ENCODE results near the gene THSD7B. TPM values are rescaled to one million over a fixed set of nuclear protein-coding genes. Genes with fewer than 3 reads are reported as not detected.

Gene THSD7B
- total RNA-seq, 1 donor from 2014 or later, result 0.14 TPM

DNA sequence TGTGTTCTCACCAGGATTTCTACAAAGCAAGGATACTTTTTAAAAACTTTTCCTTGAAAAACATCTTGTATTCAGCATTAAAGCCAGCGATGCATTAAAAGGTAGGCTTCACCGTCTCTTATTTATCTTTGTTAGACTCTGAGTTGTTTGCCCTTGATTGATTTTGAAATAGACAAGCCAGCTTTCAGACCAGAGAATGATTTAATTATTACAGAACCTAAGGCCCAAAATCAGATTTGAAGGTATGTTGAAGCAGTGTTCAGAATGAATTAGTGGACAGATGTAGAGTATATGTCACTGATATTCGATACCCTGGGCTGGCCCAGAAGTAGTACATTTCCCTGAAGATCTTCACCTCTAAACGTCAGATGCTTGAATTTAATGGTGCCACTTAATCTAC, 136.4 kb downstream of the THSD7B start:
- ATAC-seq (no peak), DNase-seq (no peak)
- no peak overlapping the region for H3K4me3 ChIP-seq
- no peaks in the 10 kb centered on the region for H3K4me1 ChIP-seq
- H3K27ac ChIP-seq, result no peak overlapping the region
- no peaks in the 10 kb centered on the region for H3K36me3 ChIP-seq
- no peaks in the 10 kb centered on the region for H3K9me3 ChIP-seq
- TF ChIP-seq, protein P1, sequence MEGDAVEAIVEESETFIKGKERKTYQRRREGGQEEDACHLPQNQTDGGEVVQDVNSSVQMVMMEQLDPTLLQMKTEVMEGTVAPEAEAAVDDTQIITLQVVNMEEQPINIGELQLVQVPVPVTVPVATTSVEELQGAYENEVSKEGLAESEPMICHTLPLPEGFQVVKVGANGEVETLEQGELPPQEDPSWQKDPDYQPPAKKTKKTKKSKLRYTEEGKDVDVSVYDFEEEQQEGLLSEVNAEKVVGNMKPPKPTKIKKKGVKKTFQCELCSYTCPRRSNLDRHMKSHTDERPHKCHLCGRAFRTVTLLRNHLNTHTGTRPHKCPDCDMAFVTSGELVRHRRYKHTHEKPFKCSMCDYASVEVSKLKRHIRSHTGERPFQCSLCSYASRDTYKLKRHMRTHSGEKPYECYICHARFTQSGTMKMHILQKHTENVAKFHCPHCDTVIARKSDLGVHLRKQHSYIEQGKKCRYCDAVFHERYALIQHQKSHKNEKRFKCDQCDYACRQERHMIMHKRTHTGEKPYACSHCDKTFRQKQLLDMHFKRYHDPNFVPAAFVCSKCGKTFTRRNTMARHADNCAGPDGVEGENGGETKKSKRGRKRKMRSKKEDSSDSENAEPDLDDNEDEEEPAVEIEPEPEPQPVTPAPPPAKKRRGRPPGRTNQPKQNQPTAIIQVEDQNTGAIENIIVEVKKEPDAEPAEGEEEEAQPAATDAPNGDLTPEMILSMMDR (IDR thresholded peaks at IDR 0.05), result no peak
- H3K27me3 ChIP-seq, result no peaks in the 10 kb centered on the region
- intact Hi-C loops (cut with DNase I), result no loop called here

DNA sequence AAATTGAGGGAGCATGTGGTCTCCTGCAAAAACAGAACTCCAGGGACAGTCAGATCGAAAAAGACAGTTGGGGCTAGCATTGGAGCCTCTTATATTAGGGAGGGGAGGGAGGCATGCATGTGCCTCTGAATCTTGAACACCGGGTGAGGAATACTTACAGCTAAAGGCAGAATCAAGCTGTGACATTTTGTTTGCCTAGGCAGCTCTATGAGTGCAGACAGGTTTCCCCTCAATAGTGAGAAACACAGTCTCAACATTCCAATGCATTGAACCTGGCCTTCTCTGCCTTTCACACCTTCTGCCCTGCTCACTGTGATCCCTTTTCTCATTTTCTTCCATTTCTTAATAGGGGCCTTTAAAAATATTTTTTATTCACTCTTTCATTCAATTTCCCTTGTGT, 140.4 kb downstream of the THSD7B start:
- ATAC-seq (no peak), DNase-seq (no peak)
- no peaks in the 10 kb centered on the region for H3K4me1 ChIP-seq

DNA sequence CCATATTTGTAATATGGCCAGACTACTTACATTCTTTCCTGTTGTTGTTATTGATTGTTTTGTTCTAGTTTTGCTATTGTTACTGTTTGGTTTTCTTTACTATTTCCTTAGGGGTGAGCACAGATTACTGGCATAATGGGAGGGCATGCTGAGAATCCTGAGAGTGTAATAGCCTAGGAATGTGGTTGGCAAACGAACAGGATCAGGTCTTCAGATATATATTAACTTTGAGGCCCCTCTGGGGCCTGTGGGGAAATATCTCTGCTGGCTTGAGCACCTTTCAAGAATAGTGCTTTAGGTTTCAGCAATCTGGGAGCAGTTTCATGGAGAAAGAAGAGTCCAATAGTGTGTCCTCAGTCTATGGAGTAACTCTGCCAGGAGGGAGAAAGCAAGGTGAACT, 144.4 kb downstream of the THSD7B start:
- no peak for DNase-seq
- TF ChIP-seq, protein P1 (IDR thresholded peaks at IDR 0.05), result no peak
- ATAC-seq, result no peak
- no peaks in the 10 kb centered on the region for H3K4me1 ChIP-seq
- H3K36me3 ChIP-seq, result no peaks in the 10 kb centered on the region
- intact Hi-C loops (cut with DNase I), result no loop called here
- H3K27ac ChIP-seq, result no peak overlapping the region
- H3K9me3 ChIP-seq, result no peaks in the 10 kb centered on the region
- H3K27me3 ChIP-seq, result no peaks in the 10 kb centered on the region
- H3K4me3 ChIP-seq, result no peak overlapping the region

More for the DNA sequence above, 140.4 kb downstream of the THSD7B start:
- Histone ChIP-seq H3K4me3 (no peak overlapping the region), H3K27ac (no peak overlapping the region), H3K36me3 (no peaks in the 10 kb centered on the region), H3K9me3 (no peaks in the 10 kb centered on the region), H3K27me3 (no peaks in the 10 kb centered on the region)
- intact Hi-C loops (cut with DNase I), result no loop called here
- TF ChIP-seq, protein P1 (IDR thresholded peaks at IDR 0.05), result no peak

DNA sequence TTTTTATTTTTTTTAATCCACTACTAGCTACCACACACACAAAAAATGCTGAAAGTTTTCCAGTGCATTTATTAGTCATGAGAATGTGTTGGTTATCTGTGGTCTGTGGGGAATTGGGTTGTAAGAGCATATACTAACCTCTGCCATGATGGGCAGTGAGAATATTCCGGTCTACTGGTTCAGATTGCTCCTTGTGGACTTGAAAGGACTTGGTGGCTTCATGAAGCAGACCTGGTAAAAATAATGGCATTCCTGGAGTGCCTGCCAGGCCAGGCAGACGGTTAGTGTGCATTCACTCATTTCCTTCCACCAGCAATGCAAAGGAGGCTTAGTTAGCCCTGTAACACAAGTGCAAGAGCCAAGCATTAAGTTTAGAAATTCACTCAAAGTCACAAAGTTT, 150.8 kb downstream of the THSD7B start:
- no peaks in the 10 kb centered on the region for H3K36me3 ChIP-seq
- no peaks in the 10 kb centered on the region for H3K27me3 ChIP-seq
- H3K4me1 ChIP-seq, result no peaks in the 10 kb centered on the region
- TF ChIP-seq, protein P1 (IDR thresholded peaks at IDR 0.05), result no peak
- intact Hi-C loops (cut with DNase I), result no loop called here
- ATAC-seq, result no peak
- no peak for DNase-seq
- no peak overlapping the region for H3K27ac ChIP-seq
- no peak overlapping the region for H3K4me3 ChIP-seq
- H3K9me3 ChIP-seq, result no peaks in the 10 kb centered on the region

DNA sequence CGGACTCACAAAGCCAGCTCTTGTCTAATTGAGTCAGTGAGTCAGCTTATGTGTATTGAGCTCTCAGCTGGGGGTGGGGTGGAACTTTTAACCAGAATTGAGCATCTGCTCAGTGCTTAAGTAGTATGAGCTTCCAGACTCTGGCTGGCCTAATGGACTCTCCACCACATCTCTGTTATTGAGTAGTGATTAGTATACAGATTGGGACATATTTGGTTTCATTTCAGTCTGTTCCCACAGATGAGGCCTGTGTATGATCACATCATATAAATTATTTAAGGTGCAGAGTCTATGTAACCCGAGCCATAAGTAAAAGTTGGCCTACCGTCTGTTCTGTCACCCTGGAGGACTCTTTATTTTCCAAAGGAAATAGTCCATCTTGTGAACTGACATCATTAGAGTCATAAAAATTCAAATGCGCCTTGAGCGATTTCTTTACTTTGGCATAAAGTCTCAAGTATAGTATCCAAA, 152.1 kb downstream of the THSD7B start:
- TF ChIP-seq, protein P1 (IDR thresholded peaks at IDR 0.05), result no peak
- intact Hi-C loops (cut with DNase I), result no loop called here
- Histone ChIP-seq H3K27me3 (no peaks in the 10 kb centered on the region), H3K9me3 (no peaks in the 10 kb centered on the region), H3K4me3 (no peak overlapping the region), H3K4me1 (no peaks in the 10 kb centered on the region), H3K27ac (no peak overlapping the region), H3K36me3 (no peaks in the 10 kb centered on the region)
- DNase-seq, result no peak
- ATAC-seq, result no peak

DNA sequence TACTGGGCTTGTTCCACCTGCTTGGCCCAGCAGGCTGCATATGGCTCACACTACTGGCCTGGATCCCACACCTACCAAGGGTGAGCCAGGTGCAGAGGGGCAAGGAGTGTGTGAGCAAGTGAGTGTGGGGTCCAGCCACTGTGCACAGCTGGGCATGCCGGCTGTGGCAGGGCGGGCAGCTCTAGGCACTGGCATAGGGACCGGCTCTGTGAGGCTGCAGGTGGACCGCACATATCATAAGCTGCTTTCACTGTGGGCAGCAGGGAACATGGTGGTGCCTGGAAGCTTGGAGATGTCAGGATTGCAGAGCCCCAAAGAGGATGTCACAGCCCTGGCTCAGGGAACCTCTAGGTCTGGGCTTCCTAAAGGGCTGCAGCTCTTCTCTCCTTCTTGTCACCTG, 154.3 kb downstream of the THSD7B start:
- intact Hi-C loops (cut with DNase I), result no loop called here
- H3K27me3 ChIP-seq, result no peaks in the 10 kb centered on the region
- peak; percentile 39 for ATAC-seq
- DNase-seq, result no peak
- H3K4me3 ChIP-seq, result no peak overlapping the region
- H3K4me1 ChIP-seq, result no peaks in the 10 kb centered on the region
- H3K9me3 ChIP-seq, result no peaks in the 10 kb centered on the region
- no peaks in the 10 kb centered on the region for H3K36me3 ChIP-seq
- H3K27ac ChIP-seq, result no peak overlapping the region
- TF ChIP-seq, protein P1 (IDR thresholded peaks at IDR 0.05), result no peak

Measured in upper lobe of right lung (tissue), 1 donor.